Spinal cord (tissue), 10 donors: ENCODE results near the gene IL13. TPM values are rescaled to one million over a fixed set of nuclear protein-coding genes. Genes with fewer than 3 reads are reported as not detected.

Experiments used
- DNase-seq, 6 donors: peaks; one replicate each; pipeline versions ENCODE4 v3.0.0 to v3.0.0-alpha.2; 2013 to 2015; ENCODE audit warnings: low spot score in 6 of 6, low read depth in 4 of 6
- H3K27ac ChIP-seq: one replicate; pipeline ENCODE4 v1.5.1; 2013; ENCODE audit warnings: low read depth, low read length, control low read depth
- H3K27me3 ChIP-seq: one replicate; pipeline ENCODE4 v1.6.1; 2013; ENCODE audit warnings: low read length; ENCODE audit not compliant: control insufficient read depth, insufficient read depth
- H3K36me3 ChIP-seq: one replicate; pipeline ENCODE4 v1.6.1; 2013; ENCODE audit warnings: low read length; ENCODE audit not compliant: control insufficient read depth, insufficient read depth
- H3K4me1 ChIP-seq: one replicate; pipeline ENCODE4 v1.6.1; 2013; ENCODE audit warnings: low read length; ENCODE audit not compliant: control insufficient read depth, insufficient read depth
- H3K4me3 ChIP-seq: one replicate; pipeline ENCODE4 v1.5.1; 2013; ENCODE audit warnings: low read depth, low read length, control low read depth
- H3K9me3 ChIP-seq: one replicate; pipeline ENCODE4 v1.6.1; 2013; ENCODE audit warnings: low read length; ENCODE audit not compliant: control insufficient read depth, insufficient read depth
- WGBS: methylation state at CpG from one replicate; pipeline ENCODE4 v1.1.5; 2013; ENCODE audit warnings: missing lambda C conversion rate; ENCODE audit not compliant: insufficient coverage; 5-methylcytosine and 5-hydroxymethylcytosine counted together
- polyA plus RNA-seq, 2 donors: library from polyadenylated mRNA; unstranded; fragments of 120-200 nt; gene quantifications; one replicate each; pipeline ENCODE4 v1.2.1, GENCODE V29; 2013; ENCODE audit not compliant: insufficient read length in 2 of 2
- total RNA-seq, 2 donors: library from RNA; depleted of rRNA in 1 of 2; stranded (reverse); fragments of 120-200 nt in 1 of 2; fragments of >200 nt in 1 of 2; gene quantifications; one replicate each; pipeline versions ENCODE4 v1.2.3 to v1.2.4, GENCODE V29; 2013 to 2014
- donor health status: healthy.

IL13 gene
- total and polyA plus RNA-seq, 4 donors = 0.18 TPM; not detected in 3

GRCh38 chr5:132637241-132637640 is 20.7 kb upstream of the IL13 start:
- Histone ChIP-seq H3K4me3 (no peak overlapping the region), H3K27ac (no peak overlapping the region), H3K36me3 (peaks cover 21% of the 10 kb centered on the region), H3K4me1 (no peaks in the 10 kb centered on the region), H3K9me3 (no peaks in the 10 kb centered on the region), H3K27me3 (no peaks in the 10 kb centered on the region)
- WGBS = 100% methylated on average over 3 of the region's 4 CpGs
- no peak for DNase-seq

GRCh38 chr5:132639706-132640130 is 18.3 kb upstream of the IL13 start:
- no peaks in the 10 kb centered on the region for H3K4me1 ChIP-seq
- DNase-seq = no peak
- no peak overlapping the region for H3K27ac ChIP-seq
- no peaks in the 10 kb centered on the region for H3K27me3 ChIP-seq
- WGBS = no CpG with 5 or more reads among the region's 2 CpGs
- no peak overlapping the region for H3K4me3 ChIP-seq
- H3K36me3 ChIP-seq = peaks cover 21% of the 10 kb centered on the region
- H3K9me3 ChIP-seq = no peaks in the 10 kb centered on the region

- DNase-seq = no peak
- H3K36me3 ChIP-seq = peaks cover 21% of the 10 kb centered on the region
- WGBS = 82% methylated on average over 4 of the region's 4 CpGs
Observed at GRCh38 chr5:132640613-132641012, 17.4 kb upstream of the IL13 start.

GRCh38 chr5:132641241-132641723 is 16.7 kb upstream of the IL13 start:
- 100% methylated on average over 1 of the region's 3 CpGs for WGBS
- H3K36me3 ChIP-seq = peaks cover 21% of the 10 kb centered on the region
- no peaks in the 10 kb centered on the region for H3K9me3 ChIP-seq
- DNase-seq = no peak
- H3K27ac ChIP-seq = no peak overlapping the region
- no peaks in the 10 kb centered on the region for H3K27me3 ChIP-seq
- no peak overlapping the region for H3K4me3 ChIP-seq
- no peaks in the 10 kb centered on the region for H3K4me1 ChIP-seq

More at GRCh38 chr5:132640613-132641012, 17.4 kb upstream of the IL13 start:
- Histone ChIP-seq H3K27me3 (no peaks in the 10 kb centered on the region), H3K4me1 (no peaks in the 10 kb centered on the region), H3K27ac (no peak overlapping the region), H3K4me3 (no peak overlapping the region), H3K9me3 (no peaks in the 10 kb centered on the region)

- DNase-seq = no peak
- Histone ChIP-seq H3K36me3 (peaks cover 21% of the 10 kb centered on the region), H3K4me1 (no peaks in the 10 kb centered on the region), H3K9me3 (no peaks in the 10 kb centered on the region), H3K27ac (no peak overlapping the region), H3K4me3 (no peak overlapping the region), H3K27me3 (no peaks in the 10 kb centered on the region)
- 100% methylated on average over 2 of the region's 3 CpGs for WGBS
Observed at GRCh38 chr5:132641841-132642240, 16.1 kb upstream of the IL13 start.

- H3K27me3 ChIP-seq = no peaks in the 10 kb centered on the region
- H3K27ac ChIP-seq = no peak overlapping the region
- no peak for DNase-seq
- H3K4me3 ChIP-seq = no peak overlapping the region
- H3K36me3 ChIP-seq = peaks cover 11% of the 10 kb centered on the region
- H3K4me1 ChIP-seq = no peaks in the 10 kb centered on the region
- H3K9me3 ChIP-seq = peaks cover 4% of the 10 kb centered on the region
Observed at GRCh38 chr5:132644177-132644576, 13.8 kb upstream of the IL13 start.

GRCh38 chr5:132646583-132647266 is 11.2 kb upstream of the IL13 start:
- peaks cover 4% of the 10 kb centered on the region for H3K9me3 ChIP-seq
- DNase-seq = no peak
- no peaks in the 10 kb centered on the region for H3K27me3 ChIP-seq
- WGBS = 91% methylated on average over 7 of the region's 11 CpGs
- peaks cover 3% of the 10 kb centered on the region for H3K36me3 ChIP-seq
- no peak overlapping the region for H3K4me3 ChIP-seq
- no peaks in the 10 kb centered on the region for H3K4me1 ChIP-seq
- H3K27ac ChIP-seq = no peak overlapping the region

- no peaks in the 10 kb centered on the region for H3K4me1 ChIP-seq
- H3K36me3 ChIP-seq = no peaks in the 10 kb centered on the region
- H3K27ac ChIP-seq = no peak overlapping the region
- H3K4me3 ChIP-seq = no peak overlapping the region
- no peaks in the 10 kb centered on the region for H3K27me3 ChIP-seq
- WGBS = 96% methylated on average over 2 of the region's 2 CpGs
- H3K9me3 ChIP-seq = peaks cover 4% of the 10 kb centered on the region
- DNase-seq = no peak
Observed at GRCh38 chr5:132647473-132647872, 10.5 kb upstream of the IL13 start.

GRCh38 chr5:132648355-132648754 is 9.6 kb upstream of the IL13 start:
- 100% methylated on average over 1 of the region's 1 CpG for WGBS
- Histone ChIP-seq H3K27me3 (no peaks in the 10 kb centered on the region), H3K9me3 (peaks cover 4% of the 10 kb centered on the region), H3K4me1 (no peaks in the 10 kb centered on the region), H3K27ac (no peak overlapping the region), H3K4me3 (no peak overlapping the region), H3K36me3 (no peaks in the 10 kb centered on the region)
- no peak for DNase-seq

- no peak for DNase-seq
- H3K4me1 ChIP-seq = peaks cover 11% of the 10 kb centered on the region
- H3K9me3 ChIP-seq = peaks cover 4% of the 10 kb centered on the region
- no peak overlapping the region for H3K27ac ChIP-seq
- H3K36me3 ChIP-seq = no peaks in the 10 kb centered on the region
- 100% methylated on average over 1 of the region's 4 CpGs for WGBS
- peaks cover 15% of the 10 kb centered on the region for H3K27me3 ChIP-seq
- H3K4me3 ChIP-seq = no peak overlapping the region
Observed at GRCh38 chr5:132651838-132652469, 6.0 kb upstream of the IL13 start.
